GM12891 (cell line): ENCODE results near the gene MTG1.

Source experiments
- PAX5 ChIP-seq: IDR thresholded peaks from 2 replicates; pipeline ENCODE4 v1.6.1; 2011; ENCODE audit warnings: low read length, moderate library complexity, mild to moderate bottlenecking; ENCODE audit not compliant: insufficient read depth, severe bottlenecking
- POLR2A ChIP-seq: IDR thresholded peaks from 2 replicates; pipeline ENCODE4 v1.6.1; 2011; ENCODE audit warnings: low read depth, low read length, control low read depth
- POLR2AphosphoS5 ChIP-seq: IDR thresholded peaks from 2 replicates; pipeline ENCODE4 v1.6.1; 2011; ENCODE audit warnings: low read depth, low read length, control low read depth
- TAF1 ChIP-seq: IDR thresholded peaks from 2 replicates; pipeline ENCODE4 v1.6.1; 2011; ENCODE audit warnings: low read depth, low read length, control low read depth

- no peak for TF ChIP-seq POLR2AphosphoS5
- no peak for TF ChIP-seq TAF1
- TF ChIP-seq POLR2A, result no peak
- no peak for TF ChIP-seq PAX5
Observed at GRCh38 chr10:133362846-133363245, 31.1 kb upstream of the MTG1 start.
